HepG2 (cell line): ENCODE data around the gene ZNF490. TPM values are rescaled to one million over a fixed set of nuclear protein-coding genes. Genes with fewer than 3 reads are reported as not detected.

Source experiments
- ATM ChIP-seq: fragments of 450-650 bp; IDR thresholded peaks from 2 replicates; pipeline ENCODE4 v1.7.1; 2017; ENCODE audit warnings: mild to moderate bottlenecking, borderline replicate concordance
- ELF3 ChIP-seq: IDR thresholded peaks from 2 replicates; pipeline ENCODE4 v1.6.1; 2016; ENCODE audit warnings: missing genetic modification reagents, missing compliant biosample characterization
- FOSL1 ChIP-seq: sonication (generic); formaldehyde crosslinking; IDR thresholded peaks from 2 replicates; pipeline ENCODE4 v1.9.0; 2021; ENCODE audit warnings: missing genetic modification reagents, borderline replicate concordance
- IRF1 ChIP-seq: sonication (generic); formaldehyde crosslinking; IDR thresholded peaks from 2 replicates; pipeline ENCODE4 v1.4.0; 2020; ENCODE audit warnings: low read depth, mild to moderate bottlenecking, missing genetic modification reagents
- KLF6 ChIP-seq: IDR thresholded peaks from 2 replicates; pipeline ENCODE4 v1.8.0; 2016; ENCODE audit warnings: missing biosample characterization, missing genetic modification reagents
- KMT2B ChIP-seq: IDR thresholded peaks from 2 replicates; pipeline ENCODE4 v1.6.1; 2016; ENCODE audit warnings: missing genetic modification reagents, missing compliant biosample characterization
- MED13 ChIP-seq: sonication (generic); formaldehyde crosslinking; IDR thresholded peaks from 2 replicates; pipeline ENCODE4 v1.5.0; 2020; ENCODE audit warnings: missing genetic modification reagents
- NAIF1 ChIP-seq: sonication (generic); formaldehyde crosslinking; IDR thresholded peaks from 2 replicates; pipeline ENCODE4 v1.5.0; 2020; ENCODE audit warnings: mild to moderate bottlenecking, missing genetic modification reagents, borderline replicate concordance
- NR2F2 ChIP-seq: IDR thresholded peaks from 2 replicates; pipeline ENCODE4 v1.6.1; 2012; ENCODE audit warnings: low read depth, inconsistent platforms, borderline replicate concordance
- POLR2A ChIP-seq, 2 experiments: IDR thresholded peaks; 2 replicates each; pipeline ENCODE4 v1.6.1; 2011; ENCODE audit warnings: low read depth in 2 of 2, low read length in 2 of 2, mild to moderate bottlenecking in 1 of 2, moderate library complexity in 1 of 2; ENCODE audit not compliant: insufficient read depth in 1 of 2
- PPARG ChIP-seq: conservative IDR thresholded peaks from 2 replicates; pipeline ENCODE4 v1.6.1; 2016; ENCODE audit warnings: missing biosample characterization, missing genetic modification reagents
- PRDM15 ChIP-seq: sonication (generic); formaldehyde crosslinking; IDR thresholded peaks from 2 replicates; pipeline ENCODE4 v1.4.0; 2020; ENCODE audit warnings: missing genetic modification reagents
- RAD21 ChIP-seq: fragments of 450-650 bp; formaldehyde crosslinking; IDR thresholded peaks from 2 replicates; pipeline ENCODE4 v1.5.0; 2020; ENCODE audit warnings: mild to moderate bottlenecking
- RORA ChIP-seq: sonication (generic); formaldehyde crosslinking; IDR thresholded peaks from 2 replicates; pipeline ENCODE4 v1.5.0; 2020; ENCODE audit warnings: mild to moderate bottlenecking, missing genetic modification reagents, moderate library complexity
- SAP130 ChIP-seq: IDR thresholded peaks from 2 replicates; pipeline ENCODE4 v1.6.1; 2016; ENCODE audit warnings: low read depth
- THAP11 ChIP-seq: IDR thresholded peaks from 2 replicates; pipeline ENCODE4 v1.6.1; 2016; ENCODE audit warnings: missing biosample characterization, missing genetic modification reagents
- TRIM22 ChIP-seq: fragments of 450-650 bp; IDR thresholded peaks from 2 replicates; pipeline ENCODE4 v1.6.1; 2017
- ZBTB25 ChIP-seq: IDR thresholded peaks from 2 replicates; pipeline ENCODE4 v1.6.1; 2018; ENCODE audit warnings: missing genetic modification reagents
- ZBTB3 ChIP-seq: sonication (generic); formaldehyde crosslinking; IDR thresholded peaks from 2 replicates; pipeline ENCODE4 v1.4.0; 2020; ENCODE audit warnings: low read depth, mild to moderate bottlenecking, moderate library complexity, missing genetic modification reagents, borderline replicate concordance
- ZBTB43 ChIP-seq: sonication (generic); formaldehyde crosslinking; conservative IDR thresholded peaks from 2 replicates; pipeline ENCODE4 v1.4.0; 2020; ENCODE audit warnings: missing genetic modification reagents
- ZNF101 ChIP-seq: sonication (generic); formaldehyde crosslinking; IDR thresholded peaks from 2 replicates; pipeline ENCODE4 v1.4.0; 2020; ENCODE audit warnings: mild to moderate bottlenecking, low read depth, missing genetic modification reagents, borderline replicate concordance
- ZNF160 ChIP-seq: sonication (generic); formaldehyde crosslinking; IDR thresholded peaks from 2 replicates; pipeline ENCODE4 v1.8.0; 2022; ENCODE audit warnings: mild to moderate bottlenecking, inconsistent platforms, missing genetic modification reagents
- ZNF431 ChIP-seq: sonication (generic); formaldehyde crosslinking; IDR thresholded peaks from 2 replicates; pipeline ENCODE4 v1.9.0; 2022; ENCODE audit warnings: missing genetic modification reagents, low read depth, mild to moderate bottlenecking, borderline replicate concordance
- ZNF724P ChIP-seq: sonication (generic); formaldehyde crosslinking; IDR thresholded peaks from 2 replicates; pipeline ENCODE4 v1.8.0; 2022; ENCODE audit warnings: missing genetic modification reagents, borderline replicate concordance
- ZNF883 ChIP-seq: sonication (generic); formaldehyde crosslinking; IDR thresholded peaks from 2 replicates; pipeline ENCODE4 v1.5.1; 2020; ENCODE audit warnings: mild to moderate bottlenecking, missing genetic modification reagents; ENCODE audit errors: not compliant biosample characterization
- polyA plus RNA-seq, 8 experiments: library from polyadenylated mRNA; depleted of rRNA in 3 of 8; stranded (reverse) in 7 of 8; unstranded in 1 of 8; fragments of >200 nt; fragmentation: Illumina TruSeq in 4 of 8; extraction: Trizol in 4 of 8; gene quantifications; 2 replicates each; pipeline versions ENCODE4 v1.2.1 to v1.2.3, GENCODE V29; 2011 to 2016; ENCODE audit warnings: low read depth in 4 of 8, missing spikeins in 1 of 8, mixed read lengths in 1 of 8; ENCODE audit not compliant: insufficient read depth in 1 of 8
- total RNA-seq, 5 experiments: library from RNA; depleted of rRNA; stranded (reverse); fragments of >200 nt; fragmentation: Illumina TruSeq; extraction: Trizol; gene quantifications; 2 replicates each; pipeline ENCODE4 v1.2.3, GENCODE V29; 2016; ENCODE audit warnings: low read depth in 1 of 5

The ZNF490 gene
- total and polyA plus RNA-seq, 2 of the 13 experiments (the other 11 are each of a cell fraction or from before 2014, with no cell fraction given), result 1.3 to 2.9 TPM

- TF ChIP-seq IRF1 (CRISPR knock-in tag), result no peak
- no peak for TF ChIP-seq ZBTB43 (CRISPR knock-in tag)
- no peak for TF ChIP-seq PPARG (CRISPR knock-in tag)
- TF ChIP-seq NR2F2, result no peak
- TF ChIP-seq ZNF160, result no peak
- TF ChIP-seq RAD21 (CRISPR knock-in tag), result no peak
- no peak for TF ChIP-seq ZNF724P (CRISPR knock-in tag)
- no peak for TF ChIP-seq NAIF1 (CRISPR knock-in tag)
- TF ChIP-seq TRIM22, result no peak
- peak in 1 of 2 experiments; percentile 33; a peak in 1 of 4 replicates for TF ChIP-seq POLR2A (IDR thresholded peaks at IDR 0.05; ENCODE audit: insufficient read depth in 1 of 2, low read depth in 2 of 2, low read length in 2 of 2)
- TF ChIP-seq ZNF883 (CRISPR knock-in tag), result no peak
- no peak for TF ChIP-seq ZBTB3 (CRISPR knock-in tag)
- peak; percentile 45; the same call in 1 of the 2 replicates for TF ChIP-seq ELF3 (CRISPR knock-in tag)
- TF ChIP-seq KMT2B (CRISPR knock-in tag), result no peak
- TF ChIP-seq ATM, result no peak
- no peak; the same call in 1 of the 2 replicates for TF ChIP-seq KLF6 (CRISPR knock-in tag)
- no peak for TF ChIP-seq FOSL1
- no peak for TF ChIP-seq ZNF431
- TF ChIP-seq THAP11 (CRISPR knock-in tag), result 0 out of 2 replicates have a peak, but pooled peaks have one; percentile 50
- TF ChIP-seq RORA (CRISPR knock-in tag), result no peak
- peak; percentile 64; the same call in 1 of the 2 replicates for TF ChIP-seq SAP130 (CRISPR knock-in tag)
- no peak for TF ChIP-seq MED13 (CRISPR knock-in tag)
- TF ChIP-seq ZBTB25 (CRISPR knock-in tag), result no peak
- no peak for TF ChIP-seq PRDM15 (CRISPR knock-in tag)
- no peak for TF ChIP-seq ZNF101 (CRISPR knock-in tag)
These were observed 717 bp upstream of the ZNF490 start (continued) for GRCh38 chr19:12611361-12611699.
